Stimulated activated memory B cell treated with anti-CD40 and anti-IgM and Interleukin-4, amounts not matched to agents 10 μg/mL and 1 μg/mL and 100 μg/mL, for 72 hours (primary cell): ENCODE data around the gene TOR4A.

Source experiments
- ATAC-seq: fragments of 150-1000 bp; cut with Tn5 transposase; 2 replicates; pipeline ENCODE4 v1.10.0; 2021
- H3K27ac Mint-ChIP-seq: one replicate; pipeline ENCODE4 v1.8.0; 2022; ENCODE audit warnings: mild to moderate bottlenecking, mixed read lengths
- H3K27me3 Mint-ChIP-seq: one replicate; pipeline ENCODE4 v1.8.0; 2022; ENCODE audit warnings: mixed read lengths
- H3K36me3 Mint-ChIP-seq: one replicate; pipeline ENCODE4 v1.8.0; 2022; ENCODE audit warnings: mixed read lengths
- H3K4me1 Mint-ChIP-seq: one replicate; pipeline ENCODE4 v1.8.0; 2022; ENCODE audit warnings: mixed read lengths
- H3K4me3 Mint-ChIP-seq: one replicate; pipeline ENCODE4 v1.8.0; 2022; ENCODE audit warnings: mild to moderate bottlenecking, moderate library complexity, mixed read lengths
- H3K9me3 Mint-ChIP-seq: one replicate; pipeline ENCODE4 v1.8.0; 2022; ENCODE audit warnings: mixed read lengths

Gene TOR4A

GRCh38 chr9:137301081-137301947 is 23.8 kb downstream of the TOR4A start:
- no peaks in the 10 kb centered on the region for H3K9me3 Mint-ChIP-seq
- peaks cover 23% of the 10 kb centered on the region for H3K4me1 Mint-ChIP-seq
- H3K36me3 Mint-ChIP-seq = no peaks in the 10 kb centered on the region
- H3K4me3 Mint-ChIP-seq = peak overlapping the region; percentile 61
- H3K27me3 Mint-ChIP-seq = peaks cover 68% of the 10 kb centered on the region
- no peak for ATAC-seq
- no peak overlapping the region for H3K27ac Mint-ChIP-seq

DNA sequence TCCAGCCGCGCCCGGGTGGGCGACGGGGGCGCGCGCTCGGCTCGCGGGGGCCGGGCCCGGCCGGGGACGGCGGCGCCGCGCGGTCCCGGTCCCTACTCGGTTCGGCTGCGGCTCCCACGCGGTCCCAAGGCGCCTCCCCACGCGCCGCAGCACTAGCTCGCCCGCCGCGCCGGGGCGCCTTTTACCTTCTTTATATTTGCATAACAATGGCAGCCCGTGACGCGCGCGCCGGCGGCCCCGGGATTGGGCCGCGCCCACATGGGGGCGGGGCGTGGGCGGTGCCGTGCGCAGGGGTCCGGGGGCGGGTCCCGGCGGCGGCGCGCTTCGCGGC is 24.6 kb downstream of the TOR4A start, which contains the start of gene NRARP:
Gene NRARP, minus strand, starts transcription at position 154 of the 331 bp plus-strand sequence. CDS start 343 bp downstream, outside the sequence.
- no peak within 1 kb of the TSS for H3K27ac Mint-ChIP-seq
- peak; percentile 88 for ATAC-seq
- peak within 1 kb of the TSS; percentile 51 for H3K4me3 Mint-ChIP-seq
- peaks cover 23% of the 10 kb centered on the region for H3K4me1 Mint-ChIP-seq
- no peaks in the 10 kb centered on the region for H3K36me3 Mint-ChIP-seq
- H3K9me3 Mint-ChIP-seq = no peaks in the 10 kb centered on the region
- H3K27me3 Mint-ChIP-seq = peaks cover 68% of the 10 kb centered on the region

GRCh38 chr9:137302449-137303150 is 25.1 kb downstream of the TOR4A start:
- peak; percentile 81 for ATAC-seq
- Mint-ChIP-seq H3K36me3 (no peaks in the 10 kb centered on the region), H3K4me3 (peak overlapping the region; percentile 34), H3K27ac (no peak overlapping the region), H3K27me3 (peaks cover 68% of the 10 kb centered on the region), H3K9me3 (no peaks in the 10 kb centered on the region), H3K4me1 (peaks cover 25% of the 10 kb centered on the region)

DNA sequence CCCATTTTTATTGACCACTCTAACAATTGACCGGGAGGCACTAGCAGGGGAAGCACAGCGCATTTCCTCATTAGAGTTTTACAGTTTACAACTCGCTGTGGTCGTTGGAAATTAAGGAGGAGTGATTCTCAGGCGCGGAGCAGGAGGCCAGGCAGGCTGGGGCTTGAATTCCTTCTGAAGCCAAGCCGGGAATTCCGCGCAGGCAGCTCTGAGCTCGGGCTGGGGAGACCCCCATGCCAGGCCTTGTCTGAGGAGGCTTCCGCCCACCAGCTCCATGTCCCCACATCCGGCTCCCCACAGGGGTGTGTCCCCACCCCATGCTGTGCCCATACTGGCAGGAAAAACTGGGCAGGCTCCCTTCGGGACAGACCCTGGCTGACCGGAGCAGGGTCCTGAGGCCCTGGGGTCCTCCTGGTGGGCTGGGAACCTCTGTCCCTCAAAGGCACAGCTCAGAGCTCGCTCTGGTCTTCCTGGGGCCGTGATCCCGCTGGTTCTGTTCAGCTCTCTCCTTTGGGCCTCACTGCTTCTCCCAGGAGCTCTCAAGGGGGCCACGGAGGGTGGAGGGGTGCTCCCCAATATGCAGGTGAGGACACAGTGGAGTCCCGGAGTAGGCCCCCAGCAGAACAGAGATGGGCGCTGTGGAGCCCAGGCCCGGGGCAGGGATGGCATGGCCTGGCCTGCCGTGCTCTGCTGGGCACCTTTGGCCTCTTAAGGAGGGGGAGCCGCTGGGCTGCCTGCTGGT is 25.8 kb downstream of the TOR4A start:
- Mint-ChIP-seq H3K36me3 (no peaks in the 10 kb centered on the region), H3K27ac (no peak overlapping the region), H3K4me1 (peaks cover 26% of the 10 kb centered on the region), H3K4me3 (peak overlapping the region; percentile 1), H3K27me3 (peaks cover 62% of the 10 kb centered on the region), H3K9me3 (no peaks in the 10 kb centered on the region)
- ATAC-seq = no peak

GRCh38 chr9:137303893-137304382 is 26.4 kb downstream of the TOR4A start:
- H3K4me1 Mint-ChIP-seq = peaks cover 26% of the 10 kb centered on the region
- H3K27me3 Mint-ChIP-seq = peaks cover 56% of the 10 kb centered on the region
- H3K4me3 Mint-ChIP-seq = no peak overlapping the region
- no peaks in the 10 kb centered on the region for H3K9me3 Mint-ChIP-seq
- ATAC-seq = no peak
- no peak overlapping the region for H3K27ac Mint-ChIP-seq
- no peaks in the 10 kb centered on the region for H3K36me3 Mint-ChIP-seq

- H3K27me3 Mint-ChIP-seq = peaks cover 51% of the 10 kb centered on the region
- no peak for ATAC-seq
- H3K36me3 Mint-ChIP-seq = no peaks in the 10 kb centered on the region
- H3K4me3 Mint-ChIP-seq = no peak overlapping the region
- H3K4me1 Mint-ChIP-seq = peaks cover 26% of the 10 kb centered on the region
- no peaks in the 10 kb centered on the region for H3K9me3 Mint-ChIP-seq
- no peak overlapping the region for H3K27ac Mint-ChIP-seq
These were observed 27.0 kb downstream of the TOR4A start for GRCh38 chr9:137304383-137305059.

DNA sequence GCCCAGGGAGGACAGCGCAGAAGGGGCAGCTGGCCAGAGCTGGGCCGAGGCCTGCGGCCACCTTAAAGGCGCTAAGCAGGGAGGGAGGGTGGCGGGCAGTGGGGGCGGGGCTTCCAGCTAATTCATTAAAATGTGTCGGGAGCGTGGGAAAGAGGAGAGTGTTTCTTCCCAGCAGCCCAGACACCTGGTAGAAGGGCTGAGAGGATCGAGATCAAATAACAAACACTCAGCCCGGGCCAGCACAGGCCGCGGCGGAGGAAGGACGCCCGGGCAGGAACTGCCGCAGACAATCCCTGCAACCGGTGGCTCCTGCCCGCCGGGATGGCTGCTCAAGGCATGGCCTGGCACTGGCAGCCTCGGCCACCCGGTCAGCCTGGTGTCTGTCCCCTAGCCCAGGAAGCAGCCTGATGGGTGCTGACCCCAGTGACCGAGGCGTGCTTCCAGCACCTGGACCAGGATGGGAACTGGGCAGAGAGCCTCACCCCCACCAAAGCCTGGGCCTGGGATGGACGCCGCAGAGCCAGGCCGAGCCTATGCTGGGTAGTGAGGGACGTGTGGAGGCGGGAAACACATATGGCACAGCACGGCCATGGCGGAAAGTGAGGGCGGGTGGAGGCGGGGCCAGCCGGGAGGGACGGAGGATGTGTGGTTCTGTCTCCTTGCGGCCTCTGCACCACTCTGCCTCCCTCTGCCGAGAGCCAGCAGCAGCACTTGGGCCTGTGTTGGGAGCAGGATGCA is 27.7 kb downstream of the TOR4A start:
- Mint-ChIP-seq H3K9me3 (no peaks in the 10 kb centered on the region), H3K4me1 (peaks cover 26% of the 10 kb centered on the region), H3K36me3 (no peaks in the 10 kb centered on the region), H3K27me3 (peaks cover 44% of the 10 kb centered on the region), H3K4me3 (no peak overlapping the region), H3K27ac (no peak overlapping the region)
- ATAC-seq = no peak

- Mint-ChIP-seq H3K9me3 (no peaks in the 10 kb centered on the region), H3K27me3 (peaks cover 39% of the 10 kb centered on the region), H3K27ac (no peak overlapping the region), H3K4me3 (no peak overlapping the region), H3K4me1 (peaks cover 26% of the 10 kb centered on the region), H3K36me3 (no peaks in the 10 kb centered on the region)
- ATAC-seq = no peak
These were observed 28.2 kb downstream of the TOR4A start for GRCh38 chr9:137305798-137306065.

DNA sequence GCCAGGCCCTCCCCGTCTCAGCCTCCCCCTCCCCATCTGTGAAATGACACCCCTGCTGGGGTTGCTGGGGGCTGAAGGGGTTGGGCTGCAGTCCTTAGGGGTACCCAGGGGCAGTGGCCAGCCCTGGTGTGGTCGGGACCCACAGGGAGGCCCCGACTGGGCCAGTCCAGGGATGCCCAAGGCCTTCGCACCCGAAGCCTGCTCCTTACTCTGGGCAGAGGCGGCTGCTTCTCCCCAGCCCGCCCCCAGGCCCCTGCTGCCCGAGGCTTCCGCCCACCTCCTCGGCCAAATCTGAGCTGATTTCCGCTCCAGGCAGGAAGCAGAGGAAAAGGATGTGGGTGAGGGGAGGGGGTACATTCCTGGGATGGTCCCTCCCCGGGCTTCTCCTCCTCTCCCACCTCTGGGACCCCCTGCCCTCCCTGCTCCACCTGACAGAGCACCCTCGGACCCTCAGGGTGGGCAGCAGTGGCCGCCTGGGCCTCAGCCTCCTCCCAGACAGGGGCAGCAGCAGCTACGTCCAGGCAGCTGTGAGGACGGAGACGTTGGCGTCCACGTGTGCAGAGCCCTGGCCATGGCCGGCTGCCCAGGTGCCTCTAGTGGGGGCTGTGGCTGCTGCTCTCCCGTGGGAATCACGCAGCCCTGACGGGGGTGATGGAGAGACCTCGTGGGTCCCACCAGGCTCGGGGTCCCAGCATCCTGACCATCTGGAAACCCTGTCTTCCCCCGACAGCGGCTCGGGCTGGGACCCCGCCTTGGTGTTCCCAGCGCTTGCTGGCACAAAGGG is 28.7 kb downstream of the TOR4A start:
- H3K36me3 Mint-ChIP-seq = no peaks in the 10 kb centered on the region
- ATAC-seq = no peak

GRCh38 chr9:137306850-137307254 is 29.3 kb downstream of the TOR4A start:
- Mint-ChIP-seq H3K27me3 (peaks cover 35% of the 10 kb centered on the region), H3K4me1 (peaks cover 26% of the 10 kb centered on the region), H3K4me3 (no peak overlapping the region), H3K9me3 (no peaks in the 10 kb centered on the region), H3K27ac (no peak overlapping the region), H3K36me3 (no peaks in the 10 kb centered on the region)
- no peak for ATAC-seq

More for the DNA sequence above, 28.7 kb downstream of the TOR4A start:
- Mint-ChIP-seq H3K4me1 (peaks cover 26% of the 10 kb centered on the region), H3K4me3 (no peak overlapping the region), H3K9me3 (no peaks in the 10 kb centered on the region), H3K27ac (no peak overlapping the region), H3K27me3 (peaks cover 35% of the 10 kb centered on the region)

- H3K4me1 Mint-ChIP-seq = peaks cover 26% of the 10 kb centered on the region
- no peak for ATAC-seq
- peaks cover 35% of the 10 kb centered on the region for H3K27me3 Mint-ChIP-seq
- H3K36me3 Mint-ChIP-seq = no peaks in the 10 kb centered on the region
- no peaks in the 10 kb centered on the region for H3K9me3 Mint-ChIP-seq
- H3K27ac Mint-ChIP-seq = no peak overlapping the region
- H3K4me3 Mint-ChIP-seq = no peak overlapping the region
These were observed 29.9 kb downstream of the TOR4A start for GRCh38 chr9:137307255-137308056.

DNA sequence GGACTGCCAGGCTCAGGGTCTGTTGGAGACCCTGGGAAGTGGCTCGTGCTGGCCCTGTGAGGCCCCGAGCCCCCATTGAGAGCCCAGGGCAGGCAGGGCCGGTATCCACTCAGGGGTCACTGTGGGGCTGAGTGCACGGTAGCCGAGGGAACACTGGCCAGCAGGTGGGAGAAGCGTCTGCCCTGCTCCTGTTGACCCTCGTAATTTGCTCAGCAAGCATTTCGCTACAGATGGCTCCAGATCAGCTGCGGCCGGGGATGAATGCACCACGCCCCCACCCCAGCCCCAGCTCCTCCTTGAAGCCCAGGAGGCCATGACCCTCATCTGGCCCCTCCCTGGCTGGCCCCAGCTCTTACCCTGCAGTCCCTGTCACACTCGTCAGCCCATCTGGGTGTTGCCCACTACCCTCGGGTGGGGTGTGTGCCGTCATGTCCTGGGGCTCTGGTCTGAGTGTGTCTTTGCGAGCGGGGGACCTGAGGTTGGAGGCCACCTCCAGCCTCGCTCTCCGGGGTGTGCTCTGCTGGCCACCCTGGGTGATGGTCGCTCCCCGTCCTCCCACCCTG is 30.6 kb downstream of the TOR4A start:
- Mint-ChIP-seq H3K27me3 (peaks cover 35% of the 10 kb centered on the region), H3K9me3 (no peaks in the 10 kb centered on the region), H3K27ac (no peak overlapping the region), H3K36me3 (no peaks in the 10 kb centered on the region), H3K4me1 (peaks cover 26% of the 10 kb centered on the region), H3K4me3 (no peak overlapping the region)
- ATAC-seq = no peak
